Esophagus squamous epithelium (tissue), 5 donors: Measurements from ENCODE around the gene MOV10L1. TPM values are rescaled to one million over a fixed set of nuclear protein-coding genes. Genes with fewer than 3 reads are reported as not detected.

Experiments used
- DNase-seq: peaks from one replicate; lab custom pipeline; 2025; lab: John Stamatoyannopoulos, UW
- H3K27ac ChIP-seq, 4 donors: fragments of 200-600 bp; sonication (generic); one replicate each; pipeline ENCODE4 v1.5.1; 2016 to 2019; ENCODE audit warnings: mild to moderate bottlenecking in 1 of 4
- H3K27me3 ChIP-seq, 4 donors: fragments of 200-600 bp; sonication (generic); 1 replicate in 3 of 4; 2 replicates in 1 of 4; pipeline versions ENCODE4 v1.5.1 to v1.6.0; 2017 to 2021; ENCODE audit warnings: antibody characterized with exemption in 1 of 4
- H3K36me3 ChIP-seq, 3 donors: fragments of 200-600 bp; sonication (generic); one replicate each; pipeline ENCODE4 v1.5.1; 2016 to 2019
- H3K4me1 ChIP-seq, 3 donors: fragments of 200-600 bp; sonication (generic); one replicate each; pipeline ENCODE4 v1.5.1; 2017 to 2019
- H3K4me3 ChIP-seq, 4 donors: fragments of 200-600 bp; sonication (generic); 1 replicate in 3 of 4; 2 replicates in 1 of 4; pipeline ENCODE4 v1.5.1; 2016 to 2019; ENCODE audit warnings: mild to moderate bottlenecking in 2 of 4, moderate library complexity in 1 of 4
- H3K9me3 ChIP-seq, 3 donors: fragments of 200-600 bp; sonication (generic); one replicate each; pipeline ENCODE4 v1.5.1; 2016 to 2019
- POLR2A ChIP-seq, 4 donors: fragments of 450-650 bp; IDR thresholded peaks; one replicate each; pipeline ENCODE4 v1.6.1; 2017; ENCODE audit warnings: antibody characterized with exemption in 4 of 4, mild to moderate bottlenecking in 4 of 4, moderate library complexity in 3 of 4
- WGBS, 2 donors: methylation state at CpG; one replicate each; pipeline ENCODE4 v1.1.5; 2018; 5-methylcytosine and 5-hydroxymethylcytosine counted together
- intact Hi-C: fragments of 100-400 bp; cut with DNase I; formaldehyde crosslinking; loops from one replicate; pipeline ENCODE4 v1.15.0; 2022
- total RNA-seq, 4 donors: library from RNA; depleted of rRNA; stranded (reverse); fragments of >200 nt; gene quantifications; one replicate each; pipeline ENCODE4 v1.1.0, GENCODE V29; 2016
- TF ChIP-seq, protein P1 (sequence below), 6 experiments: fragments of 450-650 bp in 4 of 6; fragments of 200-600 bp in 2 of 6; sonication (generic) in 2 of 6; IDR thresholded peaks; one replicate each; pipeline ENCODE4 v1.5.1; 2016 to 2019; ENCODE audit warnings: antibody characterized with exemption in 6 of 6, mild to moderate bottlenecking in 4 of 6, moderate library complexity in 4 of 6
- donor health status: DM: yes; HTN: yes; CAD: no.

The MOV10L1 gene
- total RNA-seq, 4 donors from 2014 or later, result 0.06 to 0.57 (median 0.13) TPM; not detected in 1

DNA sequence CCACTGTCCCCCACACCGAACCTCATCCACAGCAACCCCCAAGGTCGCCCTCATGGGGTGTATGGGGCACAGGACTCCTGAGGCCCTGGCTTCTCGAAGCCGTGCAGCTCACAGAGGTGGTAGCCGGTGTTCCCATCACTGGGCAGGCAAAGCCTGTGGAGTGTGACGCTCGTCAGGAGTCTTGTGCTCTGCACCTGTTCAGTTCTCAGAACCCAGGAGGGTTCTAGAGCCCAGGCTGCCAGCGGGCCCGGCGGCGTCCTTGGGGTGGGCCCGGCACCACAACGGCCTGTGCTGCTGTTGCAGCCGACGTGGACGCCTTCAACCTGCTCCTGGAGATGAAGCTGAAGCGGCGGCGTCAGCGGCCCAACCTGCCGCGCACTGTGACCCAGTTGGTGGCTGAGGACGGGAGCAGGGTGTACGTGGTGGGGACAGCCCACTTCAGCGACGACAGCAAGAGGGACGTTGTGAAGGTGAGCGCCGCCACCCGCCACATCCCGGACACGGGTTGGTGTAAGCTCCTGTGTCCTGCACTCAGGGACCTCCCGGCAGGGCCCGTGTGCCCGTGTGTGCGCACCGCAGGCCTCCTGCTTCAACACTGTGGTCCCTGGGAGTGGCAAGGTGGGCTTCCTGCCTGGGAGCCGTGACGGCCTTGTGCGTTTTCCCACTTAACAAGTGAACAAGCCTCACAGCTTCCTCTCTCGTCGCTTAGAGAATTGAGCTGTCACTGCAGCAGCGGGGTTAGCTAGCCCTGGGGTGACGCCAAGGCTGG, 104.4 kb downstream of the MOV10L1 start:
- H3K4me1 ChIP-seq, result peaks cover 27 to 43% (median 35%) of the 10 kb centered on the region in 3 donors
- H3K4me3 ChIP-seq, result no peak overlapping the region
- H3K9me3 ChIP-seq, result no peaks in the 10 kb centered on the region
- no peak overlapping the region for H3K27ac ChIP-seq
- TF ChIP-seq POLR2A (IDR thresholded peaks at IDR 0.05), result no peak
- TF ChIP-seq, protein P1, sequence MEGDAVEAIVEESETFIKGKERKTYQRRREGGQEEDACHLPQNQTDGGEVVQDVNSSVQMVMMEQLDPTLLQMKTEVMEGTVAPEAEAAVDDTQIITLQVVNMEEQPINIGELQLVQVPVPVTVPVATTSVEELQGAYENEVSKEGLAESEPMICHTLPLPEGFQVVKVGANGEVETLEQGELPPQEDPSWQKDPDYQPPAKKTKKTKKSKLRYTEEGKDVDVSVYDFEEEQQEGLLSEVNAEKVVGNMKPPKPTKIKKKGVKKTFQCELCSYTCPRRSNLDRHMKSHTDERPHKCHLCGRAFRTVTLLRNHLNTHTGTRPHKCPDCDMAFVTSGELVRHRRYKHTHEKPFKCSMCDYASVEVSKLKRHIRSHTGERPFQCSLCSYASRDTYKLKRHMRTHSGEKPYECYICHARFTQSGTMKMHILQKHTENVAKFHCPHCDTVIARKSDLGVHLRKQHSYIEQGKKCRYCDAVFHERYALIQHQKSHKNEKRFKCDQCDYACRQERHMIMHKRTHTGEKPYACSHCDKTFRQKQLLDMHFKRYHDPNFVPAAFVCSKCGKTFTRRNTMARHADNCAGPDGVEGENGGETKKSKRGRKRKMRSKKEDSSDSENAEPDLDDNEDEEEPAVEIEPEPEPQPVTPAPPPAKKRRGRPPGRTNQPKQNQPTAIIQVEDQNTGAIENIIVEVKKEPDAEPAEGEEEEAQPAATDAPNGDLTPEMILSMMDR (IDR thresholded peaks at IDR 0.05), result no peak
- WGBS, 2 donors, result 90 to 94% methylated on average over 2 to 6 of the region's 44 CpGs
- intact Hi-C loops, result no loop called here
- no peak for DNase-seq
- H3K27me3 ChIP-seq, result no peaks in the 10 kb centered on the region
- peaks cover 11 to 64% (median 20%) of the 10 kb centered on the region in 3 donors for H3K36me3 ChIP-seq

DNA sequence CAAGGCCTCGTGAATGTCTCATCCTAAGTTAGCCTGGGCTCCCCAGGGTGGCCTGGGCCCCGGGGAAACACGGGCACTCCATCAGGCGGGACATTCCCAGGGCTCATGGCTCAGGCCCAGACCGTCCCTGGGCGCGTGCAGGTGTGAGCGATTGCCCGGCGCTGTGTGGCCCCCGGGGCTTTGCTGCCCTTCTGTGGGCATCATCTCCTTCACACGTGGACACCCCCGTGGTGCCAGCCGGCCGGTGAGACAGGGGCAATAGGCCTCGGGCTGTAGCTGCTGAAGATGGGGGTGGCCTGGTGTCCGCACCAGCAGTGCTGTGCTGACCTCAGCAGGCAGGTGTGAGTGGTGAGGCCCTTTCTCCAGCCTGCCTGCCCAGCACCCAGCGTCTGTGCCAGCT, 106.5 kb downstream of the MOV10L1 start:
- no peaks in the 10 kb centered on the region for H3K27me3 ChIP-seq
- H3K4me3 ChIP-seq, result no peak overlapping the region
- H3K27ac ChIP-seq, result no peak overlapping the region
- peaks cover 15 to 35% (median 21%) of the 10 kb centered on the region in 3 donors for H3K4me1 ChIP-seq
- TF ChIP-seq, protein P1 (IDR thresholded peaks at IDR 0.05), result no peak
- no peak for TF ChIP-seq POLR2A (IDR thresholded peaks at IDR 0.05)
- intact Hi-C loops, result no loop called here
- peaks cover 11 to 65% (median 20%) of the 10 kb centered on the region in 3 donors for H3K36me3 ChIP-seq
- WGBS, 2 donors, result 100% methylated on average over 1 of the region's 18 CpGs; no CpG with 5 or more reads in 1 of the 2 donors
- no peak for DNase-seq
- no peaks in the 10 kb centered on the region for H3K9me3 ChIP-seq

DNA sequence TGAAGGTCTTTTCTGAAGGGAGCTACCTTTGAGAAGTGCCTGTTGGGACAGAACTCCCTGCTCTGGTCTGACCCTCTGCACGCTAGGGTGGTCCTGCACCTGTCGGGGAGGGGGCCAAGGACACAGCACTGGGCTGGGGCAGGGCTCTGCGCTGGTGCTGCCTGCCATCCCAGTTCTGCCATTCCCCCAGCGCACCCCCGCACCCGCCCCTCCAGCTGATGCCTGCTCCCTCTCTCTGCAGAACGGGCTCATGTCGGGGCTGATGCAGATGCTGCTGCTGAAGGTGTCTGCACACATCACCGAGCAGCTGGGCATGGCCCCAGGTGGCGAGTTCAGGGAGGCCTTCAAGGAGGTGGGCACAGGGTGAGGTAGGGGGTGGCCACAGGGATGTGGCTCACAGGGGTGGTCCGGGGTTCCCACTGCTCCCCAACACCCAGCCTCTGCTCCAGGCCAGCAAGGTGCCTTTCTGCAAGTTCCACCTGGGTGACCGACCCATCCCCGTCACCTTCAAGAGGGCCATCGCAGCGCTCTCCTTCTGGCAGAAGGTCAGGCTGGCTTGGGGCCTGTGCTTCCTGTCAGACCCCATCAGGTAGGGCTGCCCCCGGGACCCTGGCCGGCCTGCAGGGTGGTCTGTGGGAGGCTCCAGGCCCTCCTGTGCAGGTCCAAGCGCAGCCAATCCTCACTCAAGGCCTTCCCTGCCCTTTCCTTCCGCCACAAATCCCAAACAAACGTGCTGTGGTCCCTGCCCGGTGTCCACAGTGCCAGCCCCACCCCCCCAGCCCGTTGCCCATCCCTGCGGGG, 107.4 kb downstream of the MOV10L1 start:
- H3K9me3 ChIP-seq, result no peaks in the 10 kb centered on the region
- peaks cover 11 to 65% (median 20%) of the 10 kb centered on the region in 3 donors for H3K36me3 ChIP-seq
- no peak for DNase-seq
- intact Hi-C loops, result no loop called here
- TF ChIP-seq, protein P1 (IDR thresholded peaks at IDR 0.05), result no peak
- no peak for TF ChIP-seq POLR2A (IDR thresholded peaks at IDR 0.05)
- H3K27me3 ChIP-seq, result no peaks in the 10 kb centered on the region
- H3K4me3 ChIP-seq, result no peak overlapping the region
- 78 to 80% methylated on average over 2 to 14 of the region's 23 CpGs for WGBS, 2 donors
- no peak overlapping the region for H3K27ac ChIP-seq
- peaks cover 17 to 34% (median 18%) of the 10 kb centered on the region in 3 donors for H3K4me1 ChIP-seq

DNA sequence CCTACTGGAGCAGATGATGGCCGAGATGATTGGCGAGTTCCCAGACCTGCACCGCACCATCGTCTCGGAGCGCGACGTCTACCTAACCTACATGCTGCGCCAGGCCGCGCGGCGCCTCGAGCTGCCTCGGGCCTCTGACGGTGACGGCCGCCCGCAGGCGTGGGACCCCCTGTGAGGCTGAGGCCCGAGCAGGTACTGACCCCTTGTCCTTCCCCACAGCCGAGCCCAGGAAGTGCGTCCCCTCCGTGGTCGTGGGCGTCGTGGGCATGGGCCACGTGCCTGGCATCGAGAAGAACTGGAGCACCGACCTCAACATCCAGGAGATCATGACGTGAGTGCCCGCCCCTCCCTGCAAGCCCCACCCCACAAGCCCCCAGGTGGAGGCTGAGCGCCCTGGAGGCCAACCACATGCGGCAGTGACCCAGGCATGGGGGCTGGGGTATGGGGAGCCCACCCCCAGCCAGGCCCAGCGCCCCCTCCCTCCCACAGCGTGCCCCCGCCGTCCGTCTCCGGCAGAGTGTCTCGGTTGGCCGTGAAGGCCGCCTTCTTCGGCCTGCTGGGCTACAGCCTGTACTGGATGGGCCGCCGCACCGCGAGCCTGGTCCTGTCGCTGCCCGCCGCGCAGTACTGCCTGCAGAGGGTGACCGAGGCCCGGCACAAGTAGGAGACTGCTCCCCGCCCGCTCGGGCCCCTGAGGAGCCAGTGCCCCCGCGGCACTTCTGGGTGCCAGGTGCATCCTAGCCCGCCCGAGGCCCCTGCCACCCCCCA, 108.2 kb downstream of the MOV10L1 start:
- Histone ChIP-seq H3K36me3 (peaks cover 11 to 67% (median 20%) of the 10 kb centered on the region in 3 donors), H3K27me3 (no peaks in the 10 kb centered on the region), H3K4me1 (peaks cover 15 to 34% (median 18%) of the 10 kb centered on the region in 3 donors), H3K9me3 (no peaks in the 10 kb centered on the region), H3K27ac (no peak overlapping the region), H3K4me3 (no peak overlapping the region)
- no peak for TF ChIP-seq POLR2A (IDR thresholded peaks at IDR 0.05)
- TF ChIP-seq, protein P1 (IDR thresholded peaks at IDR 0.05), result no peak
- intact Hi-C loops, result no loop called here
- 92 to 100% methylated on average over 2 to 5 of the region's 61 CpGs for WGBS, 2 donors
- no peak for DNase-seq
